A673 (cell line): ENCODE data around the gene GORASP1. TPM values are rescaled to one million over a fixed set of nuclear protein-coding genes. Genes with fewer than 3 reads are reported as not detected.

Source experiments
- BruUV-seq: library from RNA; stranded (reverse); fragments of 400-500 nt; replicated peaks from 2 replicates; lab custom pipeline; 2021; lab: Mats Ljungman, UMichigan
- CTCF ChIA-PET: fragments of 300-600 bp; sonication (Branson Sonifier 250); formaldehyde crosslinking; loops from one replicate; lab custom pipeline; 2022; ENCODE audit warnings: antibody characterized with exemption; lab: Charles Lee
- POLR2A ChIA-PET: fragments of 300-600 bp; sonication (Branson Sonifier 250); formaldehyde crosslinking; loops from one replicate; lab custom pipeline; 2022; ENCODE audit warnings: antibody characterized with exemption; ENCODE audit not compliant: low non-redundant PET; lab: Charles Lee
- DNase-seq: peaks from one replicate; pipeline ENCODE4 v3.0.0-alpha.2; 2015; ENCODE audit warnings: low spot score
- H3K27ac ChIP-seq: fragments of 200-600 bp; sonication (generic); 2 replicates; pipeline ENCODE4 v1.5.1; 2016; ENCODE audit warnings: mixed run types, low read depth, mild to moderate bottlenecking, mixed read lengths, antibody characterized with exemption, low read length; ENCODE audit not compliant: poor library complexity, severe bottlenecking
- H3K27me3 ChIP-seq: fragments of 200-600 bp; sonication (generic); replicated peaks from 2 replicates; pipeline ENCODE4 v1.6.1; 2017; ENCODE audit warnings: mixed run types, low read depth, mild to moderate bottlenecking, mixed read lengths, antibody characterized with exemption, low read length; ENCODE audit not compliant: insufficient read depth, poor library complexity
- H3K36me3 ChIP-seq: fragments of 200-600 bp; sonication (generic); 2 replicates; pipeline ENCODE4 v1.6.1; 2016; ENCODE audit warnings: mixed run types, mild to moderate bottlenecking, mixed read lengths, antibody characterized with exemption, low read length; ENCODE audit not compliant: insufficient read depth, poor library complexity, severe bottlenecking
- H3K4me1 ChIP-seq: fragments of 200-600 bp; sonication (generic); 2 replicates; pipeline ENCODE4 v1.6.1; 2017; ENCODE audit warnings: mixed run types, mild to moderate bottlenecking, mixed read lengths, antibody characterized with exemption, low read length; ENCODE audit not compliant: insufficient read depth, poor library complexity, severe bottlenecking
- H3K4me3 ChIP-seq: fragments of 200-600 bp; sonication (generic); 2 replicates; pipeline ENCODE4 v1.5.1; 2016; ENCODE audit warnings: low read depth, mixed run types, mild to moderate bottlenecking, mixed read lengths, low read length; ENCODE audit not compliant: poor library complexity, severe bottlenecking
- H3K9me3 ChIP-seq: fragments of 200-600 bp; sonication (generic); 2 replicates; pipeline ENCODE4 v1.6.1; 2016; ENCODE audit warnings: mixed run types, low read depth, mild to moderate bottlenecking, mixed read lengths, antibody characterized with exemption, low read length; ENCODE audit not compliant: poor library complexity, severe bottlenecking
- CTCF ChIP-seq: fragments of 300-800, 200-600 bp; sonication (generic); conservative IDR thresholded peaks from 2 replicates; pipeline ENCODE4 v1.5.1; 2017; ENCODE audit warnings: low read depth, mild to moderate bottlenecking, antibody characterized with exemption, low read length, moderate library complexity, mixed read lengths
- EZH2 ChIP-seq: fragments of 200-600 bp; sonication (generic); IDR thresholded peaks from 2 replicates; pipeline ENCODE4 v1.6.1; 2017; ENCODE audit warnings: borderline replicate concordance, low read depth, mild to moderate bottlenecking, mixed read lengths, antibody characterized with exemption, low read length; ENCODE audit not compliant: poor library complexity, severe bottlenecking
- intact Hi-C: fragments of 100-400 bp; cut with micrococcal nuclease; formaldehyde crosslinking; loops from one replicate; pipeline ENCODE4 v1.10.0; 2022; ENCODE audit not compliant: unreplicated experiment
- total RNA-seq: library from RNA; stranded (reverse); gene quantifications from 2 replicates; pipeline ENCODE4 v1.2.3, GENCODE V29; 2021

The GORASP1 gene
- total RNA-seq, 1 experiment from 2014 or later, result 24.3 TPM

GRCh38 chr3:39106281-39106811 is 1.1 kb downstream of the GORASP1 start:
- no peak for DNase-seq
- Histone ChIP-seq H3K9me3 (no peaks in the 10 kb centered on the region), H3K4me1 (no peaks in the 10 kb centered on the region), H3K4me3 (peak overlapping the region; percentile 85), H3K27me3 (no peaks in the 10 kb centered on the region), H3K27ac (peak overlapping the region; percentile 77), H3K36me3 (no peaks in the 10 kb centered on the region)
- intact Hi-C loops, result loop anchor here (10.0 kb wide), 1 partner anchor 78 kb away; no protein-coding TSS in a partner anchor
- TSS peak; percentile 64 for BruUV-seq
- TF ChIP-seq EZH2 (no peak), CTCF (no peak)
- CTCF ChIA-PET, result interaction anchor here (0.7 kb wide), 1 partner anchor 1089 kb away, joined by 3 read pairs; no protein-coding TSS in a partner anchor
- POLR2A ChIA-PET, result interaction anchor here (0.5 kb wide), 1 partner anchor 1278 kb away, joined by 15 read pairs; no protein-coding TSS in a partner anchor

- ChIA-PET POLR2A (interaction anchor here (0.5 kb wide), 1 partner anchor 1279 kb away, joined by 15 read pairs; no protein-coding TSS in a partner anchor), CTCF (no interaction called here)
- no peak overlapping the region for H3K4me3 ChIP-seq
- no peak for TF ChIP-seq CTCF
- intact Hi-C loops, result loop anchor here (10.0 kb wide), 1 partner anchor 79 kb away; no protein-coding TSS in a partner anchor
- no peaks in the 10 kb centered on the region for H3K27me3 ChIP-seq
- no peaks in the 10 kb centered on the region for H3K4me1 ChIP-seq
- H3K36me3 ChIP-seq, result no peaks in the 10 kb centered on the region
- no peaks in the 10 kb centered on the region for H3K9me3 ChIP-seq
- BruUV-seq, result no TSS peak
- DNase-seq, result no peak
- H3K27ac ChIP-seq, result no peak overlapping the region
These were observed 1.8 kb downstream of the GORASP1 start for GRCh38 chr3:39105687-39106063.

GRCh38 chr3:39104961-39105686 is 2.3 kb downstream of the GORASP1 start:
- Histone ChIP-seq H3K27ac (no peak overlapping the region), H3K4me3 (no peak overlapping the region), H3K9me3 (no peaks in the 10 kb centered on the region), H3K27me3 (no peaks in the 10 kb centered on the region), H3K4me1 (no peaks in the 10 kb centered on the region), H3K36me3 (no peaks in the 10 kb centered on the region)
- CTCF ChIA-PET, result no interaction called here
- BruUV-seq, result no TSS peak
- intact Hi-C loops, result loop anchor here (5.0 to 10.0 kb wide), 2 partner anchors 80 to 182 kb away; no protein-coding TSS in a partner anchor
- DNase-seq, result no peak
- TF ChIP-seq CTCF (no peak), EZH2 (no peak)
- POLR2A ChIA-PET, result no interaction called here
